Kidney epithelial cell (primary cell): Measurements from ENCODE around the gene SOX5. TPM values are rescaled to one million over a fixed set of nuclear protein-coding genes. Genes with fewer than 3 reads are reported as not detected.

Source experiments
- DNase-seq: peaks from one replicate; pipeline ENCODE4 v3.0.0-alpha.2; 2010; ENCODE audit warnings: low read depth
- H3K27me3 ChIP-seq: 2 replicates; pipeline ENCODE4 v1.6.0; 2011; ENCODE audit warnings: low read length; ENCODE audit not compliant: control insufficient read depth, insufficient read depth
- H3K36me3 ChIP-seq: 2 replicates; pipeline ENCODE4 v1.5.1; 2011; ENCODE audit warnings: low read length; ENCODE audit not compliant: control insufficient read depth, insufficient read depth
- H3K4me3 ChIP-seq: 2 replicates; pipeline ENCODE4 v1.5.1; 2011; ENCODE audit warnings: low read depth, mild to moderate bottlenecking, control low read depth, low read length
- CTCF ChIP-seq: IDR thresholded peaks from 2 replicates; pipeline ENCODE4 v1.5.1; 2011; ENCODE audit warnings: mild to moderate bottlenecking, moderate library complexity, low read length, control low read depth, inconsistent platforms; ENCODE audit not compliant: insufficient read depth, poor library complexity, severe bottlenecking
- total RNA-seq: library from RNA; depleted of rRNA; stranded (reverse); fragments of >200 nt; gene quantifications from 2 replicates; pipeline ENCODE4 v1.2.3, GENCODE V29; 2015

SOX5 gene
- total RNA-seq, 1 donor from 2014 or later = 1.0 TPM

GRCh38 chr12:23889069-23889440 lies 60.4 kb downstream of the SOX5 start:
- Histone ChIP-seq H3K4me3 (no peak overlapping the region), H3K36me3 (no peaks in the 10 kb centered on the region), H3K27me3 (no peaks in the 10 kb centered on the region)
- no peak for DNase-seq
- no peak for TF ChIP-seq CTCF

DNA sequence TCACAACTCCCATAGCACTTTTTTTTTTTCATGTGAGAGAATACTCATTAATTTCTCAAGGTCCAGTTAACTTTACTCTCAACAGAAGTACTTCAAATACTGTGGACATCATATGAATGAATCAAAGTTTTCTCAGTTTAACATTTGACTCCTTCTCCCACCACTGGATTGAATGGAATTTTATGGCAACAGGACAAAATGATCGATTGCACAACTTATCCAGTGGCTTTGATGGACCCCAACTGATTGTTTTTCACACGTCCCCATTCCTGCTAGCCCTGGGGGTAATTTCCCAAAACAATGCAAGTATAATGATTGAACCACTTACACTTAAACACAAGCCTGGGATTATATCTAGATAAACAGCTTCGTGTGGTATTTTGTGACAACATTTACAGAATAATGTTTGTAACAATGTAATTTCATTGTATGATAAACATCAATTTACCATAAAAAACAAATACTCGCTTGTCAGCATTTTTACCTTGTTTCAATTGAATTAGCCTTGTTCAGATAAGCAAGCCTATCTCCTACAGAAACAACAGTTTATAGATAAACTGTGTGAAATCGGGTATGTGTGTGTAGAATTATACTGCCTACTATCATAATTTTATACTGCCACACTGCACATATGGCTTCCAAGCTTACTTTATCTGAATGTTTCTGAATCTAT lies 60.9 kb downstream of the SOX5 start:
- Histone ChIP-seq H3K27me3 (no peaks in the 10 kb centered on the region), H3K4me3 (no peak overlapping the region), H3K36me3 (no peaks in the 10 kb centered on the region)
- TF ChIP-seq CTCF = no peak
- DNase-seq = no peak

- H3K27me3 ChIP-seq = no peaks in the 10 kb centered on the region
- no peak for TF ChIP-seq CTCF
- H3K36me3 ChIP-seq = no peaks in the 10 kb centered on the region
- DNase-seq = no peak
- H3K4me3 ChIP-seq = no peak overlapping the region
Observed at GRCh38 chr12:23887055-23887835, 62.2 kb downstream of the SOX5 start.

DNA sequence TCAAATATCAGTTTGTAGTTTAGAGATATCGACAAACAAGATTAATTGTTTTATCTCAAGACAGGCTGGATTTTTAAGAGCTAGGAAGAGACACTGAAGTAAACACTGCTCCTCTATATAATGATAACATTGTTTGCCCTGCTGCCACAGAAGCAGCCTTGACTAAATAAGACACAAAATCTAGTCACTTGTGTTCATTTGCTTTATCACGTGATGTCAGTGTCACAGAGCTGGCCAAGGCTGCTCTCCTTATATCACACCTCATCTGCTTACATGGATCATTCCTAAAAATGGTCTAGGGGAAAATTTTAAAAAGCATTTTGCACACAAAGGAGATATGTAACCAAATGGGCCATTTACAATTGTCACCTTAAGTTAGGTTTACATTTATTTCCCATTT lies 64.1 kb downstream of the SOX5 start:
- no peak overlapping the region for H3K4me3 ChIP-seq
- TF ChIP-seq CTCF = no peak
- DNase-seq = no peak

DNA sequence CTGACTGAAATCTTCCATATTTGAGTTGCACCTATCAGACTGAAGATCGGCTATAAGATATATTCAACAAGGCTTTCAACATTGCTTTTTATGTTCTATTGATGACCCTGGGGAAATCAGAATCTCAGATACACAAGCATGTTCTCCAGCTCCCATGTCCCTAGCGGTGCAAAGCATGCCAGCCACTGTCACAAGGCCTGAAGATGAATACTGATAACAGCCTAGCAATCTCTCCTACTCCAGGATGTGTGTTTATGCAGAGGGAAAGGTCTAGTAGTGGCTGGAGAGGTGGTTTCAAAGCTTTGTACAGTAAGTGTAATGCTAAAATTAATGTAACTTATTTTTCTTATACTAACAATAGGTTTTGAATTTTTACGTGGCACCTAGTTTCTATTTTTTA lies 64.6 kb downstream of the SOX5 start:
- no peaks in the 10 kb centered on the region for H3K27me3 ChIP-seq
- H3K36me3 ChIP-seq = no peaks in the 10 kb centered on the region
- H3K4me3 ChIP-seq = no peak overlapping the region
- TF ChIP-seq CTCF = no peak
- no peak for DNase-seq

More for the DNA sequence above, 64.1 kb downstream of the SOX5 start:
- Histone ChIP-seq H3K27me3 (no peaks in the 10 kb centered on the region), H3K36me3 (no peaks in the 10 kb centered on the region)
